Measurements from ENCODE around the gene CFP. TPM values are rescaled to one million over a fixed set of nuclear protein-coding genes. Genes with fewer than 3 reads are reported as not detected.

The CFP gene
- total RNA-seq, 1 donor from 2014 or later = 13.8 TPM

DNA sequence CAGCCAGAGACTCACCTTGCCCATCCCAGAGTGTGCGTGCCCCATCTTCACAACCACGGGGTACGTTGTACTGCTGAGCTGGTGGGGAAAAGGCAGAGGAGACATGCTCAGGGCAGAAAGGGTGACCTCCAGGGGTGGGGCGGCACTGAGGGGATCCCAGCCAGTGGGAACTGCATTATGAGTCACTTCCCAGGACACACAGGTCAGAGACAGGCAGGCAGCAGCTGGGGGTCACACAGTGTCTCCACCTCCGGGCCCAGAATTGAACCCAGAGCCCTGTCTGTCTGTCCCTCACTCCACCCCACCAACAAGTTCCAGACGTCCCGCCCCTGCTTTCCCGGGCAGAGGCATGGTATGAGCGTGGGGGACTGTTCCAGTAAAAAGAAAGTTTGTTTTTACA lies 52.3 kb downstream of the CFP start:
- DNase-seq (ENCODE audit: low spot score) (no peak), ATAC-seq (peak; percentile 11)

DNA sequence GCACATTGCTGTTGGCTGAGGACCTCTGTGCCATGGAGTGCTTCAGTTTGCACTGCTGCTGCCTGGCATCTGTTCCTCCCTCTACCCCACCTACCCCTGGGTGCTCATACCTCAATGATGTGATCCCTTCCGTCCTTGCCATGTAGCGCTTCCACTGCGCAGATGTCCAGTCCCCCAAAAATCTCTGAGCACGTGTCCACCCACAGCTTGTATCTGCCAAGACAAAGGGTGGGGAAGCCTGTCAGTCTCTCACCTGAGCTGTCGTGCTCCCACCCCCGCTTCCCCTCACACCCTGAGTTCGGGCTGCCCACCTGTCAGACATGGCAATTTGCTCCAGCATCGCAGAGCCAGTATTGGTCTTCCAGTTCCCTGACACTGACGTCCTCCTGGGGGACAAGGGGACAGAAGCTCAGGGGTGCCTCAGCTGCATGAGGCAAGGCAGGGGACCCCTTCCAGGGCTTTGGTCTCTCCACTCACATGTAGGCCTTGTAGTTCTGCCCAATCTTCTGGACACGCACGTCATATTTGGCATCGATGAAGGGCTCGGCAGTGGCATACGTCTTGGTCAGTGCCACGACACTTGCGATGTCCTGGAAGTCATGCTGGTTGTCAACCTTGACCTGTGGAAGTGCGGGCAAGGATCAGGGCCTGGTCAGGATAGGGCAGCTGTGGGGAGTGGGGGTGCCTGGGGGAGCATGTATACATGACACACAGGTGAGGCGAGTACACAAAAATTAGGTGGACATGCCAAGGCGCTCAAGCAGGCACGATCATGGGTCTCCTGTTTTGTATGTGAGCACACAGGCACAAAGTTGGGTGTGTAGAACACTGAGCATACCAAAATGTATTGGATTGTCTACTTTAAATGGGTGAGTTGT lies 53.5 kb downstream of the CFP start:
- DNase-seq (ENCODE audit: low spot score) (no peak), ATAC-seq (no peak)

DNA sequence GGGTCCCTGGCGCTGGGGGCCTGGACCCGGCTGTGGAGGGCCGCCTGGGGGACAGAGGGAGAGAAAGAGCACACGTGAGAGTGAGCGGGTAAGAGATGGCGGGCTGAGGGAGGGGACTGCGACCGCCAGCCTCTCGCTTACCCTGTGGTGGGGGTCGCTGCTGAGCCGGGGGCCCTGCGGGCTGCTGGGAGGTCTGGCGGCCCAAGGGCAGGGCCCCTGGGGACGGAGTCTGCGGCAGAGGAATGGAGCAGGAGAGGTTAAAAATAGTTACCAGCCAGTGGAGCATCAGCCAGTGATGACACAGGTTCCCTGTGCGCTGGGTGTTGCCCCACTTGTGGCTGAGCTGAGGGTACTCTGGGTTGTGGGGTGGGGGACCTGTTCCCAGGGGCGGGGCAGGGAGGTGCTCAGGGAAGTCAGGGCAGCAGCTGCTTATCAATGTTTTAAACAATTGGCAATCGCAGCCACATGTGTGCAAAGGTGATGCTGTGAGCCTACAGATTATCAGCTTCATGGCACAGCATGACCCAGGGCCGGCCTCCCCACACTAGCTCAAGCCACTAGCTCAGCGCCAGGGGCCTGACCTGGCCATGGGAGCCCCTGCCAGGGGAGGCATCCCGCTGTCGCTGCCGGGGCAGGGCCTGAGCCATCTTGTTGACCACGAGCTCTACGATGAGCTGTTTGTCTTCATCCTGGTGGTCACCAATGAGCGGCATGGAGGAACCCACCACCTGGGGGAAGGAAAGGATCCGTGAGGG lies 55.0 kb downstream of the CFP start:
- ATAC-seq = no peak
- DNase-seq (ENCODE audit: low spot score) = no peak

DNA sequence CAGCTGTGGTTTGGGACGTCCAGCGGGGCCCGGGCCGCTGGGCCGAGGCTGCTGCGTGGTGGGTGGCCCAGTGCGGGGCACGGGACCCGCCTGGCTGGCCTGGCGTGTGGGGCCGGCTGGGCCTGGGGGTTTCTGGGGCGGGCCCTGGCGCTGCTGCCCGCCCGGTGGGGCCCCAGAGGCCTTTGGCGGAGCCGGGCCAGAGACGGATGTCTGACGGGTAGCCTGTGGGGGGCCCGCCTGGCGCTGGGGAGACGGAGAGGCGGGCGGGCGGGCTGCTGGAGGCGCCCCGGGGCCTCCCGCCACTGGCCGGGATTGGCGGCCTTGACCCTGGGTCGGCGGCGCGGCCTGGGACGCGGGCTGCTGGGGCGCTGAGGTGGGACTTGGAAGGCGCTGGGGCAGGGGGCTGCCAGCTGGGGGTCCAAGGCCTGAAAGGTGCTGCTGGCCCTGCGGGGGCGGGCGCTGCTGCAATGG lies 55.6 kb downstream of the CFP start:
- no peak for ATAC-seq
- no peak for DNase-seq (ENCODE audit: low spot score)

DNA sequence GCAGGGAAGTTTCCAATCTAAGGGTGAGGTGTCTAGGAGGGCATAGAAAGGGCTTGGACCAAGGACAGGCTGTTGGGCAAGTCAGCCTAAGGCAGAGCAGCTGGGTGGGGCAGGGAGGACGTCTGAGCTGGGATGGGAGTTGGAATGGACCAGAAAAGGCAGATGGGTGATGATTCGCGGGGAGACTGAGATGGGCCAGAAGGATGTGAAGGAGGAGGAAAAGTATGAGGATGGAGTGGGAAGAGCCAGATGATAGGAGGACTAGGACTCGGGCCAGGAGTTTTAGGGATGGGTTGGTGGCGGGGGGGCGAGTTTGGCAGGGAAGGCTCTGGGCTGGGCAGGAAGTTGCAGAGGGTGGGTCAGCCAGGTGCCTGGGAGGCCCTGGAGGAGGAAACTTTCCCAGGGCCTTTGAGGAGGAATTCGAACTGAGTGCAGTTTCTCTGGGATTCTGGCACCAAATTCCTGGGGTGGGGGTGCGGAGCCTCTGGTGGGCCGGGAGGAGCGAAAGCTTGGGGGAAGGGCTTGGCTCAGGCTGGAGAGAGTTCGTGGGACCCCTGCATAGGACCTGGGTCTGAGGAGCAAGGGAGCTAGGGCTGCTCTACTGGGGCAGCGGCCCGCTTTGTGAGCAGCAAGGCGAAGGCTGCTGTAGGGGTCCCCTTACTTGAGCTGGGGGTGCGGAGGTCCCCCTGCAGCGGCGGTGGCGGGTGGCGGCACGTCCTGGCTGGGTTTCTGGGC lies 56.2 kb downstream of the CFP start:
- ATAC-seq = peak; percentile 31
- no peak for DNase-seq (ENCODE audit: low spot score)

Other genes with a start within 250 kb of the CFP start
- gene ZNF41, start 146.7 kb downstream of the CFP start, total RNA-seq = 3.3 TPM
- 66.9 TPM for gene ARAF, start 68.7 kb downstream of the CFP start, total RNA-seq
- gene TIMP1, start 47.5 kb downstream of the CFP start, total RNA-seq = 102 TPM
- gene SYN1, start 10.1 kb downstream of the CFP start, total RNA-seq = 0.15 TPM
- 18.1 TPM for gene ELK1, start 20.6 kb upstream of the CFP start, total RNA-seq
- gene UXT, start 29.2 kb upstream of the CFP start, total RNA-seq = 39.7 TPM
- gene ZNF81, start 207.0 kb upstream of the CFP start, total RNA-seq = 5.3 TPM

Data from left lobe of liver (tissue), 2 donors.